ENCODE results near the gene TAPT1.

Gene TAPT1

GRCh38 chr4:16225863-16226815 lies at the start of gene TAPT1:
TAPT1 (minus strand) TSS chr4:16226471; CDS start chr4:16226457, 14 bp downstream.
- peak; percentile 75 for DNase-seq (ENCODE audit: low read depth)

- no peak for DNase-seq (ENCODE audit: low read depth)
Observed at GRCh38 chr4:16271411-16271810, 45.1 kb upstream of the TAPT1 start.

- DNase-seq (ENCODE audit: low read depth): no peak
Observed at GRCh38 chr4:16270454-16271328, 44.4 kb upstream of the TAPT1 start.

- peak; percentile 96 for DNase-seq (ENCODE audit: low read depth)
Observed at GRCh38 chr4:16269742-16270453, 43.6 kb upstream of the TAPT1 start.

- no peak for DNase-seq (ENCODE audit: low read depth)
Observed at GRCh38 chr4:16269240-16269639, 43.0 kb upstream of the TAPT1 start.

- DNase-seq (ENCODE audit: low read depth): no peak
Observed at GRCh38 chr4:16268290-16268689, 42.0 kb upstream of the TAPT1 start.

- DNase-seq (ENCODE audit: low read depth): no peak
Observed at GRCh38 chr4:16267639-16268038, 41.4 kb upstream of the TAPT1 start.

- no peak for DNase-seq (ENCODE audit: low read depth)
Observed at GRCh38 chr4:16265820-16266219, 39.5 kb upstream of the TAPT1 start.

- peak; percentile 59 for DNase-seq (ENCODE audit: low read depth)
Observed at GRCh38 chr4:16264798-16265197, 38.5 kb upstream of the TAPT1 start.

GRCh38 chr4:16263056-16263455 lies 36.8 kb upstream of the TAPT1 start:
- no peak for DNase-seq (ENCODE audit: low read depth)

- no peak for DNase-seq (ENCODE audit: low read depth)
Observed at GRCh38 chr4:16262188-16262587, 35.9 kb upstream of the TAPT1 start.

- no peak for DNase-seq (ENCODE audit: low read depth)
Observed at GRCh38 chr4:16261313-16261878, 35.1 kb upstream of the TAPT1 start.

GRCh38 chr4:16259889-16260246 lies 33.6 kb upstream of the TAPT1 start:
- no peak for DNase-seq (ENCODE audit: low read depth)

- no peak for DNase-seq (ENCODE audit: low read depth)
Observed at GRCh38 chr4:16259241-16259888, 33.1 kb upstream of the TAPT1 start.

GRCh38 chr4:16257611-16258010 lies 31.3 kb upstream of the TAPT1 start:
- no peak for DNase-seq (ENCODE audit: low read depth)

- no peak for DNase-seq (ENCODE audit: low read depth)
Observed at GRCh38 chr4:16256343-16256742, 30.1 kb upstream of the TAPT1 start.

- DNase-seq (ENCODE audit: low read depth): no peak
Observed at GRCh38 chr4:16255730-16256129, 29.5 kb upstream of the TAPT1 start.

- peak; percentile 88 for DNase-seq (ENCODE audit: low read depth)
Observed at GRCh38 chr4:16253127-16253960, 27.1 kb upstream of the TAPT1 start.

- peak; percentile 18 for DNase-seq (ENCODE audit: low read depth)
Observed at GRCh38 chr4:16250661-16251365, 24.5 kb upstream of the TAPT1 start.

GRCh38 chr4:16248605-16249004 lies 22.3 kb upstream of the TAPT1 start:
- DNase-seq (ENCODE audit: low read depth): no peak
